ENCODE measurements around the gene KCNT2. TPM values are rescaled to one million over a fixed set of nuclear protein-coding genes. Genes with fewer than 3 reads are reported as not detected.

Gene KCNT2
- polyA plus RNA-seq, 4 donors, result 0.27 to 1.2 (median 0.61) TPM; not detected in 1

GRCh38 chr1:196209265-196209664, 399.0 kb downstream of the KCNT2 start:
- no peaks in the 10 kb centered on the region for H3K9me3 ChIP-seq (ENCODE audit: control insufficient read depth in 2 of 2, insufficient read depth in 1 of 2, low read depth in 1 of 2, low read length in 1 of 2)
- H3K36me3 ChIP-seq (ENCODE audit: control insufficient read depth in 3 of 3, insufficient read depth in 2 of 3, low read depth in 1 of 3, low read length in 3 of 3), result no peaks in the 10 kb centered on the region
- H3K4me1 ChIP-seq (ENCODE audit: control insufficient read depth in 3 of 3, insufficient read depth in 2 of 3, low read depth in 1 of 3, low read length in 2 of 3), result no peaks in the 10 kb centered on the region
- DNase-seq, result no peak
- no peak overlapping the region for H3K27ac ChIP-seq (ENCODE audit: low read depth in 1 of 3, low read length in 2 of 3)
- no peak overlapping the region for H3K4me3 ChIP-seq (ENCODE audit: low read depth in 1 of 3, low read length in 3 of 3)
- WGBS, 3 donors, result 76 to 81% (median 79%) methylated on average over 3 of the region's 3 CpGs
- no peaks in the 10 kb centered on the region for H3K27me3 ChIP-seq (ENCODE audit: control insufficient read depth in 3 of 3, insufficient read depth in 3 of 3, low read length in 3 of 3)
- FAIRE-seq, result no peak

GRCh38 chr1:196207612-196208217, 400.5 kb downstream of the KCNT2 start:
- H3K27me3 ChIP-seq (ENCODE audit: control insufficient read depth in 3 of 3, insufficient read depth in 3 of 3, low read length in 3 of 3), result no peaks in the 10 kb centered on the region
- no peaks in the 10 kb centered on the region for H3K4me1 ChIP-seq (ENCODE audit: control insufficient read depth in 3 of 3, insufficient read depth in 2 of 3, low read depth in 1 of 3, low read length in 2 of 3)
- no peak for FAIRE-seq
- no peak for DNase-seq
- H3K27ac ChIP-seq (ENCODE audit: low read depth in 1 of 3, low read length in 2 of 3), result no peak overlapping the region
- H3K9me3 ChIP-seq (ENCODE audit: control insufficient read depth in 2 of 2, insufficient read depth in 1 of 2, low read depth in 1 of 2, low read length in 1 of 2), result no peaks in the 10 kb centered on the region
- 60 to 73% (median 60%) methylated on average over 3 of the region's 3 CpGs for WGBS, 3 donors
- H3K4me3 ChIP-seq (ENCODE audit: low read depth in 1 of 3, low read length in 3 of 3), result no peak overlapping the region
- H3K36me3 ChIP-seq (ENCODE audit: control insufficient read depth in 3 of 3, insufficient read depth in 2 of 3, low read depth in 1 of 3, low read length in 3 of 3), result no peaks in the 10 kb centered on the region

GRCh38 chr1:196205882-196206281, 402.4 kb downstream of the KCNT2 start:
- Histone ChIP-seq H3K4me1 (ENCODE audit: control insufficient read depth in 3 of 3, insufficient read depth in 2 of 3, low read depth in 1 of 3, low read length in 2 of 3) (no peaks in the 10 kb centered on the region), H3K36me3 (ENCODE audit: control insufficient read depth in 3 of 3, insufficient read depth in 2 of 3, low read depth in 1 of 3, low read length in 3 of 3) (no peaks in the 10 kb centered on the region), H3K9me3 (ENCODE audit: control insufficient read depth in 2 of 2, insufficient read depth in 1 of 2, low read depth in 1 of 2, low read length in 1 of 2) (no peaks in the 10 kb centered on the region), H3K27ac (ENCODE audit: low read depth in 1 of 3, low read length in 2 of 3) (no peak overlapping the region), H3K27me3 (ENCODE audit: control insufficient read depth in 3 of 3, insufficient read depth in 3 of 3, low read length in 3 of 3) (no peaks in the 10 kb centered on the region), H3K4me3 (ENCODE audit: low read depth in 1 of 3, low read length in 3 of 3) (no peak overlapping the region)
- WGBS, 3 donors, result 56 to 88% (median 80%) methylated on average over 2 of the region's 2 CpGs
- no peak for FAIRE-seq
- no peak for DNase-seq

GRCh38 chr1:196196486-196196885, 411.8 kb downstream of the KCNT2 start:
- no peak overlapping the region for H3K27ac ChIP-seq (ENCODE audit: low read depth in 1 of 3, low read length in 2 of 3)
- no peaks in the 10 kb centered on the region for H3K9me3 ChIP-seq (ENCODE audit: control insufficient read depth in 2 of 2, insufficient read depth in 1 of 2, low read depth in 1 of 2, low read length in 1 of 2)
- no peaks in the 10 kb centered on the region for H3K36me3 ChIP-seq (ENCODE audit: control insufficient read depth in 3 of 3, insufficient read depth in 2 of 3, low read depth in 1 of 3, low read length in 3 of 3)
- 57 to 78% (median 74%) methylated on average over 1 of the region's 1 CpG for WGBS, 3 donors
- H3K4me1 ChIP-seq (ENCODE audit: control insufficient read depth in 3 of 3, insufficient read depth in 2 of 3, low read depth in 1 of 3, low read length in 2 of 3), result no peaks in the 10 kb centered on the region
- no peak for FAIRE-seq
- no peak for DNase-seq
- peaks cover 0 to 2% (median 0%) of the 10 kb centered on the region in 3 donors for H3K27me3 ChIP-seq (ENCODE audit: control insufficient read depth in 3 of 3, insufficient read depth in 3 of 3, low read length in 3 of 3)
- H3K4me3 ChIP-seq (ENCODE audit: low read depth in 1 of 3, low read length in 3 of 3), result no peak overlapping the region

GRCh38 chr1:196193896-196194559, 414.2 kb downstream of the KCNT2 start:
- H3K27ac ChIP-seq (ENCODE audit: low read depth in 1 of 3, low read length in 2 of 3), result no peak overlapping the region
- H3K4me1 ChIP-seq (ENCODE audit: control insufficient read depth in 3 of 3, insufficient read depth in 2 of 3, low read depth in 1 of 3, low read length in 2 of 3), result no peaks in the 10 kb centered on the region
- no peak overlapping the region for H3K4me3 ChIP-seq (ENCODE audit: low read depth in 1 of 3, low read length in 3 of 3)
- 30 to 61% (median 39%) methylated on average over 3 of the region's 3 CpGs for WGBS, 3 donors
- DNase-seq, result no peak
- H3K36me3 ChIP-seq (ENCODE audit: control insufficient read depth in 3 of 3, insufficient read depth in 2 of 3, low read depth in 1 of 3, low read length in 3 of 3), result no peaks in the 10 kb centered on the region
- H3K27me3 ChIP-seq (ENCODE audit: control insufficient read depth in 3 of 3, insufficient read depth in 3 of 3, low read length in 3 of 3), result peaks cover 0 to 2% (median 0%) of the 10 kb centered on the region in 3 donors
- no peaks in the 10 kb centered on the region for H3K9me3 ChIP-seq (ENCODE audit: control insufficient read depth in 2 of 2, insufficient read depth in 1 of 2, low read depth in 1 of 2, low read length in 1 of 2)
- no peak for FAIRE-seq

- no peak overlapping the region for H3K27ac ChIP-seq (ENCODE audit: low read depth in 1 of 3, low read length in 2 of 3)
- FAIRE-seq, result no peak
- no peak overlapping the region for H3K4me3 ChIP-seq (ENCODE audit: low read depth in 1 of 3, low read length in 3 of 3)
- no peaks in the 10 kb centered on the region for H3K9me3 ChIP-seq (ENCODE audit: control insufficient read depth in 2 of 2, insufficient read depth in 1 of 2, low read depth in 1 of 2, low read length in 1 of 2)
- H3K4me1 ChIP-seq (ENCODE audit: control insufficient read depth in 3 of 3, insufficient read depth in 2 of 3, low read depth in 1 of 3, low read length in 2 of 3), result no peaks in the 10 kb centered on the region
- 91 to 93% (median 92%) methylated on average over 8 of the region's 8 CpGs for WGBS, 3 donors
- no peak for DNase-seq
- H3K36me3 ChIP-seq (ENCODE audit: control insufficient read depth in 3 of 3, insufficient read depth in 2 of 3, low read depth in 1 of 3, low read length in 3 of 3), result no peaks in the 10 kb centered on the region
- no peaks in the 10 kb centered on the region for H3K27me3 ChIP-seq (ENCODE audit: control insufficient read depth in 3 of 3, insufficient read depth in 3 of 3, low read length in 3 of 3)
Observed at GRCh38 chr1:196183941-196184340, 424.3 kb downstream of the KCNT2 start.

GRCh38 chr1:196181594-196181878, 426.7 kb downstream of the KCNT2 start:
- no peaks in the 10 kb centered on the region for H3K27me3 ChIP-seq (ENCODE audit: control insufficient read depth in 3 of 3, insufficient read depth in 3 of 3, low read length in 3 of 3)
- FAIRE-seq, result no peak
- no peaks in the 10 kb centered on the region for H3K4me1 ChIP-seq (ENCODE audit: control insufficient read depth in 3 of 3, insufficient read depth in 2 of 3, low read depth in 1 of 3, low read length in 2 of 3)
- H3K9me3 ChIP-seq (ENCODE audit: control insufficient read depth in 2 of 2, insufficient read depth in 1 of 2, low read depth in 1 of 2, low read length in 1 of 2), result no peaks in the 10 kb centered on the region
- DNase-seq, result no peak
- no peak overlapping the region for H3K4me3 ChIP-seq (ENCODE audit: low read depth in 1 of 3, low read length in 3 of 3)
- H3K27ac ChIP-seq (ENCODE audit: low read depth in 1 of 3, low read length in 2 of 3), result no peak overlapping the region
- H3K36me3 ChIP-seq (ENCODE audit: control insufficient read depth in 3 of 3, insufficient read depth in 2 of 3, low read depth in 1 of 3, low read length in 3 of 3), result no peaks in the 10 kb centered on the region

GRCh38 chr1:196180847-196181593, 427.2 kb downstream of the KCNT2 start:
- Histone ChIP-seq H3K9me3 (ENCODE audit: control insufficient read depth in 2 of 2, insufficient read depth in 1 of 2, low read depth in 1 of 2, low read length in 1 of 2) (no peaks in the 10 kb centered on the region), H3K27ac (ENCODE audit: low read depth in 1 of 3, low read length in 2 of 3) (no peak overlapping the region), H3K4me1 (ENCODE audit: control insufficient read depth in 3 of 3, insufficient read depth in 2 of 3, low read depth in 1 of 3, low read length in 2 of 3) (no peaks in the 10 kb centered on the region), H3K27me3 (ENCODE audit: control insufficient read depth in 3 of 3, insufficient read depth in 3 of 3, low read length in 3 of 3) (no peaks in the 10 kb centered on the region), H3K4me3 (ENCODE audit: low read depth in 1 of 3, low read length in 3 of 3) (no peak overlapping the region), H3K36me3 (ENCODE audit: control insufficient read depth in 3 of 3, insufficient read depth in 2 of 3, low read depth in 1 of 3, low read length in 3 of 3) (no peaks in the 10 kb centered on the region)
- WGBS, 3 donors, result 6 to 23% (median 12%) methylated on average over 1 of the region's 1 CpG
- FAIRE-seq, result no peak
- no peak for DNase-seq
